ENCODE results near the gene KPNA2. TPM values are rescaled to one million over a fixed set of nuclear protein-coding genes. Genes with fewer than 3 reads are reported as not detected.
A peak's percentile ranks its signal among the peaks of the same experiment; 100 is the strongest.

The KPNA2 gene
- total and polyA plus RNA-seq, 2 of the 13 experiments (the other 11 are each of a cell fraction or from before 2014, with no cell fraction given) = 111 to 305 TPM

DNA sequence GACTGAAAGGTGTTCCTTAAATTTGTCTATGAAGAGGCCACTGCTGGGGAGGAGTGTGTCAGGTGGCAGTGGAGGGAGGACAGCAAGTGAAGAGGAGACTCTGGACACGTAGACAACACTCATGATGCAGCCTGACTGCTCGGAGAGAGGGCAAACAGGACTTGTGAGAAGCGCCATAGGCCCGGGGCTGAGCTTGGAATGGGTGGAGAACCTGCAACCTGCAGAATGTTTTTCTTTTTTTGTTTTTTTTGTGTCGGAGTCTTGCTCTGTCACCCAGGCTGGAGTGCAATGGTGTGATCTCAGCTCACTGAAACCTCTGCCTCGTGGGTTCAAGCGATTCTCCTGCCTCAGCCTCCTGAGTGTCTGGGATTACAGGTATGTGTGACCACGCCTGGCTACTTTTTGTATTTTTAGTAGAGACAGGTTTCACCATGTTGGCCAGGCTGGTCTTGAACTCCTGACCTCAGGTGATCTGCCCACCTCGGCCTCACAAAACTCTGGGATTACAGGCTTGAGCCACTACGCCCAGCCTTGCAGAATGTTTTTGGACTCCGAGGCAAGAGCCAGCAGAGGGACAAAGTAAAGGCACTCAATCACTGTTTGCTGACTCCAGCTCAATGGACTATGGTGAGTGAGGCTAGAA lies 20.3 kb upstream of the KPNA2 start (continued):
- no peak for TF ChIP-seq ZFP62 (CRISPR knock-in tag; IDR thresholded peaks at IDR 0.05)
- TF ChIP-seq ZKSCAN5 (CRISPR knock-in tag; IDR thresholded peaks at IDR 0.05) = 0 out of 2 replicates have a peak, but pooled peaks have one; percentile 54
- no peak for TF ChIP-seq MEIS1 (CRISPR knock-in tag; IDR thresholded peaks at IDR 0.05; ENCODE audit: borderline replicate concordance)
- no peak for TF ChIP-seq MTA1 (CRISPR knock-in tag; IDR thresholded peaks at IDR 0.05; ENCODE audit: borderline replicate concordance)
- no peak for TF ChIP-seq NFKB2 (CRISPR knock-in tag; IDR thresholded peaks at IDR 0.05; ENCODE audit: borderline replicate concordance)
- no peak for TF ChIP-seq ZNF337 (CRISPR knock-in tag; IDR thresholded peaks at IDR 0.05; ENCODE audit: borderline replicate concordance, low read depth)
- TF ChIP-seq ELF4 (CRISPR knock-in tag; IDR thresholded peaks at IDR 0.05; ENCODE audit: borderline replicate concordance) = no peak
- no peak for TF ChIP-seq PHF8 (CRISPR knock-in tag; IDR thresholded peaks at IDR 0.05)

DNA sequence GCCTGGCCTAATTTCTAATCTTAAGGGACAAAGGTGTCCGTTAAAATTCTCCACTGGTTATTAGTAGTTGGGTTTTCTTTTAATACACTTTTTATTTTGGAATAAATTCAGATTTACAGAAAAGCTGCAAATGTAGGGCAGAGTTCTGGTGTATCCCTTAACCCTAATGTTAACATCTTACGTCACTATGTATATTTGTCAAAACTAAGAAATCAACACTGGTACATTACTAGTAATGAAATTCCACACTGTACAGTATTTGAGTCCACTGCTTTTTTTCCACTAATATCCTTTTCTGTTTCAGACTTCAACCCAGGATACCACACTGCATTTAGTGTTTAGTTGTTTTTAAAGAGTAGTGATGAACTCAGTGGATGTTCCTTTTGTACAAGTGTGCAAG lies 18.7 kb upstream of the KPNA2 start:
- Histone ChIP-seq H3K36me3 (replicated peaks in 1 of 2; ENCODE audit: control insufficient read depth in 1 of 2, insufficient read depth in 2 of 2, low read length in 2 of 2) (no peaks in the 10 kb centered on the region), H3K27me3 (ENCODE audit: control insufficient read depth in 1 of 2, insufficient read depth in 2 of 2, low read length in 2 of 2) (peaks cover 0 to 5% of the 10 kb centered on the region in 2 experiments; a peak in 1 of 5 replicates), H3K9me3 (ENCODE audit: low read length) (no peaks in the 10 kb centered on the region), H2AFZ (ENCODE audit: low read length) (no peak overlapping the region), H4K20me1 (ENCODE audit: insufficient read depth, low read length) (no peaks in the 10 kb centered on the region), H3K79me2 (ENCODE audit: insufficient read depth, low read length) (no peaks in the 10 kb centered on the region), H3K9ac (ENCODE audit: insufficient read depth, low read depth, low read length) (no peak overlapping the region), H3K4me3 (replicated peaks in 1 of 3; ENCODE audit: insufficient read depth in 1 of 3, low read depth in 2 of 3, low read length in 3 of 3) (peak overlapping the region in 1 of 3 experiments; percentile 57; a peak in 1 of 6 replicates), H3K27ac (ENCODE audit: extremely low read length, insufficient read depth, low read length) (no peak overlapping the region), H3K4me1 (ENCODE audit: insufficient read depth, low read length) (peaks cover 54% of the 10 kb centered on the region), H3K4me2 (ENCODE audit: low read depth, low read length) (peak overlapping the region; percentile 73; the same call in 1 of the 2 replicates)
- ChIA-PET CTCF (ENCODE audit: low intra/inter-chr PET ratio, low total read pairs) (no interaction called here), POLR2A (no interaction called here)
- DNase-seq (ENCODE audit: low spot score) (no peak), ATAC-seq (no peak), FAIRE-seq (no peak)
- in situ Hi-C loops (cut with HindIII; ENCODE audit: extremely low pct_ligation_motif_present, low pct_unique_long_range_greater_than_20kb) (no loop called here), intact Hi-C loops (cut with micrococcal nuclease; ENCODE audit: unreplicated experiment) (no loop called here)
- WGBS (ENCODE audit: low lambda C conversion rate) = 16% methylated on average over 2 of the region's 2 CpGs
- BruUV-seq (replicated peaks) = no TSS peak
- TF ChIP-seq CREM (IDR thresholded peaks at IDR 0.05) = peak; percentile 42; the same call in 1 of the 2 replicates
- no peak for TF ChIP-seq CREM (CRISPR knock-in tag; IDR thresholded peaks at IDR 0.05)
- no peak for TF ChIP-seq FOXA1 (IDR thresholded peaks at IDR 0.05)
- 0 out of 2 replicates have a peak, but pooled peaks have one; percentile 8 for TF ChIP-seq FOXA1 (CRISPR knock-in tag; IDR thresholded peaks at IDR 0.05)
- TF ChIP-seq CREB1 (IDR thresholded peaks at IDR 0.05) = peak; percentile 67; the same call in 1 of the 2 replicates
- no peak for TF ChIP-seq CREB1 (CRISPR knock-in tag; IDR thresholded peaks at IDR 0.05)
- peak; percentile 62; the same call in 1 of the 2 replicates for TF ChIP-seq ATF7 (IDR thresholded peaks at IDR 0.05)
- no peak for TF ChIP-seq ATF7 (CRISPR knock-in tag; IDR thresholded peaks at IDR 0.05)
- TF ChIP-seq ZNF331 (CRISPR knock-in tag; IDR thresholded peaks at IDR 0.05) = no peak
- TF ChIP-seq, protein P1, sequence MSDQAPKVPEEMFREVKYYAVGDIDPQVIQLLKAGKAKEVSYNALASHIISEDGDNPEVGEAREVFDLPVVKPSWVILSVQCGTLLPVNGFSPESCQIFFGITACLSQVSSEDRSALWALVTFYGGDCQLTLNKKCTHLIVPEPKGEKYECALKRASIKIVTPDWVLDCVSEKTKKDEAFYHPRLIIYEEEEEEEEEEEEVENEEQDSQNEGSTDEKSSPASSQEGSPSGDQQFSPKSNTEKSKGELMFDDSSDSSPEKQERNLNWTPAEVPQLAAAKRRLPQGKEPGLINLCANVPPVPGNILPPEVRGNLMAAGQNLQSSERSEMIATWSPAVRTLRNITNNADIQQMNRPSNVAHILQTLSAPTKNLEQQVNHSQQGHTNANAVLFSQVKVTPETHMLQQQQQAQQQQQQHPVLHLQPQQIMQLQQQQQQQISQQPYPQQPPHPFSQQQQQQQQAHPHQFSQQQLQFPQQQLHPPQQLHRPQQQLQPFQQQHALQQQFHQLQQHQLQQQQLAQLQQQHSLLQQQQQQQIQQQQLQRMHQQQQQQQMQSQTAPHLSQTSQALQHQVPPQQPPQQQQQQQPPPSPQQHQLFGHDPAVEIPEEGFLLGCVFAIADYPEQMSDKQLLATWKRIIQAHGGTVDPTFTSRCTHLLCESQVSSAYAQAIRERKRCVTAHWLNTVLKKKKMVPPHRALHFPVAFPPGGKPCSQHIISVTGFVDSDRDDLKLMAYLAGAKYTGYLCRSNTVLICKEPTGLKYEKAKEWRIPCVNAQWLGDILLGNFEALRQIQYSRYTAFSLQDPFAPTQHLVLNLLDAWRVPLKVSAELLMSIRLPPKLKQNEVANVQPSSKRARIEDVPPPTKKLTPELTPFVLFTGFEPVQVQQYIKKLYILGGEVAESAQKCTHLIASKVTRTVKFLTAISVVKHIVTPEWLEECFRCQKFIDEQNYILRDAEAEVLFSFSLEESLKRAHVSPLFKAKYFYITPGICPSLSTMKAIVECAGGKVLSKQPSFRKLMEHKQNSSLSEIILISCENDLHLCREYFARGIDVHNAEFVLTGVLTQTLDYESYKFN (CRISPR knock-in tag; conservative IDR thresholded peaks at IDR 0.05) = 0 out of 2 replicates have a peak, but pooled peaks have one; percentile 35
- TF ChIP-seq PPARG (CRISPR knock-in tag; conservative IDR thresholded peaks at IDR 0.05) = 0 out of 2 replicates have a peak, but pooled peaks have one; percentile 35
- 0 out of 2 replicates have a peak, but pooled peaks have one; percentile 45 for TF ChIP-seq ZSCAN29 (CRISPR knock-in tag; conservative IDR thresholded peaks at IDR 0.05)

Measured in HepG2 (cell line).